B cell (primary cell): ENCODE data around the gene MYLK2. TPM values are rescaled to one million over a fixed set of nuclear protein-coding genes. Genes with fewer than 3 reads are reported as not detected.

ENCODE experiments used
- ATAC-seq: fragments of 200-7000 bp; cut with Tn5 transposase; one replicate; pipeline ENCODE4 v1.10.0; 2021; ENCODE audit warnings: low read depth, mild to moderate bottlenecking, moderate number of reproducible peaks, moderate library complexity
- CTCF ChIA-PET: fragments of 350-600 bp; sonication (Branson Sonifier 250); formaldehyde crosslinking; loops from one replicate; lab custom pipeline; 2021; ENCODE audit warnings: antibody characterized with exemption, inconsistent platforms; lab: Charles Lee
- POLR2A ChIA-PET: fragments of 350-600 bp; sonication (Branson Sonifier 250); formaldehyde crosslinking; loops from one replicate; lab custom pipeline; 2021; ENCODE audit warnings: antibody characterized with exemption; lab: Charles Lee
- DNase-seq: peaks from one replicate; pipeline ENCODE4 v3.0.0; 2013
- H2AFZ ChIP-seq: 2 replicates; pipeline ENCODE4 v1.6.1; 2012; ENCODE audit warnings: mild to moderate bottlenecking, low read depth, low read length; ENCODE audit not compliant: insufficient read depth, poor library complexity, severe bottlenecking
- H3K27ac ChIP-seq, 2 donors: 1 replicate in 1 of 2; 2 replicates in 1 of 2; pipeline ENCODE4 v1.5.1; 2012 to 2013; ENCODE audit warnings: low read length in 2 of 2, mild to moderate bottlenecking in 2 of 2, moderate library complexity in 1 of 2
- H3K27me3 ChIP-seq, 4 experiments: fragments of 200-600 bp in 1 of 4; sonication (generic) in 1 of 4; replicated peaks in 1 of 4; 1 replicate in 2 of 4; 2 replicates in 2 of 4; pipeline versions ENCODE4 v1.6.1 to v1.7.0; 2013 to 2016; ENCODE audit warnings: low read length in 3 of 4, mild to moderate bottlenecking in 2 of 4, mixed read lengths in 1 of 4, moderate library complexity in 1 of 4; ENCODE audit not compliant: insufficient read depth in 4 of 4, control insufficient read depth in 3 of 4; ENCODE audit errors: control extremely low read depth in 1 of 4
- H3K36me3 ChIP-seq, 2 experiments: replicated peaks in 1 of 2; 1 replicate in 1 of 2; 2 replicates in 1 of 2; pipeline versions ENCODE4 v1.6.1 to v1.7.1; 2013; ENCODE audit warnings: low read length in 1 of 2; ENCODE audit not compliant: insufficient read depth in 2 of 2, control insufficient read depth in 1 of 2; ENCODE audit errors: control extremely low read depth in 1 of 2, extremely low read depth in 1 of 2
- H3K4me1 ChIP-seq, 2 donors: fragments of 200-600 bp in 1 of 2; sonication (generic) in 1 of 2; 1 replicate in 1 of 2; 2 replicates in 1 of 2; pipeline versions ENCODE4 v1.5.1 to v1.6.1; 2013 to 2017; ENCODE audit warnings: low read length in 2 of 2; ENCODE audit not compliant: control insufficient read depth in 2 of 2, insufficient read depth in 2 of 2
- H3K4me2 ChIP-seq: replicated peaks from 2 replicates; pipeline ENCODE3; 2012; ENCODE audit warnings: mild to moderate bottlenecking, low read depth, low read length; ENCODE audit not compliant: poor library complexity, severe bottlenecking
- H3K4me3 ChIP-seq, 5 experiments: fragments of 200-600 bp in 1 of 5; sonication (generic) in 1 of 5; 1 replicate in 3 of 5; 2 replicates in 2 of 5; pipeline versions ENCODE4 v1.5.1 to v1.7.0; 2011 to 2016; ENCODE audit warnings: low read length in 4 of 5, mild to moderate bottlenecking in 4 of 5, low read depth in 2 of 5, control low read depth in 1 of 5, moderate library complexity in 1 of 5; ENCODE audit not compliant: insufficient read depth in 1 of 5; ENCODE audit errors: control extremely low read depth in 1 of 5, extremely low read depth in 1 of 5
- H3K79me2 ChIP-seq: fragments of 200-600 bp; sonication (generic); one replicate; pipeline ENCODE4 v1.6.0; 2016; ENCODE audit warnings: low read length; ENCODE audit not compliant: control insufficient read depth, insufficient read depth
- H3K9ac ChIP-seq: fragments of 200-600 bp; sonication (generic); 2 replicates; pipeline ENCODE4 v1.6.1; 2017; ENCODE audit warnings: mild to moderate bottlenecking, low read length, moderate library complexity
- H3K9me3 ChIP-seq, 3 donors: one replicate each; pipeline versions ENCODE4 v1.6.1 to v1.7.1; 2013; ENCODE audit warnings: low read length in 2 of 3; ENCODE audit not compliant: control insufficient read depth in 2 of 3, insufficient read depth in 1 of 3; ENCODE audit errors: control extremely low read depth in 1 of 3
- H4K20me1 ChIP-seq: 2 replicates; pipeline ENCODE4 v1.6.0; 2012; ENCODE audit warnings: mild to moderate bottlenecking, low read length; ENCODE audit not compliant: insufficient read depth, control insufficient read depth, poor library complexity, severe bottlenecking
- H3K27ac Mint-ChIP-seq: one replicate; pipeline ENCODE4 v1.8.0; 2021; ENCODE audit warnings: mixed read lengths
- H3K27me3 Mint-ChIP-seq: one replicate; pipeline ENCODE4 v1.8.0; 2021; ENCODE audit warnings: mixed read lengths
- H3K4me1 Mint-ChIP-seq: one replicate; pipeline ENCODE4 v1.8.0; 2021; ENCODE audit warnings: mixed read lengths
- H3K4me3 Mint-ChIP-seq: one replicate; pipeline ENCODE4 v1.8.0; 2021; ENCODE audit warnings: mixed read lengths
- H3K9me3 Mint-ChIP-seq: one replicate; pipeline ENCODE4 v1.8.0; 2022; ENCODE audit warnings: mixed read lengths; ENCODE audit not compliant: insufficient read depth
- CTCF ChIP-seq: fragments of 200-600 bp; IDR thresholded peaks from one replicate; pipeline ENCODE4 v1.8.0; 2022; ENCODE audit warnings: antibody characterized with exemption, mild to moderate bottlenecking
- EZH2 ChIP-seq: IDR thresholded peaks from 2 replicates; pipeline ENCODE4 v1.6.1; 2012; ENCODE audit warnings: borderline replicate concordance, low read depth, mild to moderate bottlenecking, moderate library complexity, low read length; ENCODE audit not compliant: insufficient read depth, poor library complexity, severe bottlenecking
- WGBS: methylation state at CpG from one replicate; pipeline ENCODE4 v1.1.5; 2013; ENCODE audit warnings: missing lambda C conversion rate; ENCODE audit not compliant: insufficient coverage; 5-methylcytosine and 5-hydroxymethylcytosine counted together
- intact Hi-C: fragments of 100-400 bp; cut with micrococcal nuclease; formaldehyde crosslinking; loops from one replicate; pipeline ENCODE4 v1.10.0; 2022
- polyA plus RNA-seq: library from polyadenylated mRNA; depleted of rRNA; stranded (reverse); fragments of >200 nt; gene quantifications from 2 replicates; pipeline ENCODE4 v1.2.3, GENCODE V29; 2012
- total RNA-seq, 2 donors: library from RNA; stranded (reverse); fragments of 120-200 nt in 1 of 2; gene quantifications; 1 replicate in 1 of 2; 2 replicates in 1 of 2; pipeline versions ENCODE4 v1.2.3 to v1.2.4, GENCODE V29; 2013 to 2022

Gene MYLK2
- total and polyA plus RNA-seq, 2 donors (not counting 1 experiment from before 2014, with no cell fraction given), result not detected

DNA sequence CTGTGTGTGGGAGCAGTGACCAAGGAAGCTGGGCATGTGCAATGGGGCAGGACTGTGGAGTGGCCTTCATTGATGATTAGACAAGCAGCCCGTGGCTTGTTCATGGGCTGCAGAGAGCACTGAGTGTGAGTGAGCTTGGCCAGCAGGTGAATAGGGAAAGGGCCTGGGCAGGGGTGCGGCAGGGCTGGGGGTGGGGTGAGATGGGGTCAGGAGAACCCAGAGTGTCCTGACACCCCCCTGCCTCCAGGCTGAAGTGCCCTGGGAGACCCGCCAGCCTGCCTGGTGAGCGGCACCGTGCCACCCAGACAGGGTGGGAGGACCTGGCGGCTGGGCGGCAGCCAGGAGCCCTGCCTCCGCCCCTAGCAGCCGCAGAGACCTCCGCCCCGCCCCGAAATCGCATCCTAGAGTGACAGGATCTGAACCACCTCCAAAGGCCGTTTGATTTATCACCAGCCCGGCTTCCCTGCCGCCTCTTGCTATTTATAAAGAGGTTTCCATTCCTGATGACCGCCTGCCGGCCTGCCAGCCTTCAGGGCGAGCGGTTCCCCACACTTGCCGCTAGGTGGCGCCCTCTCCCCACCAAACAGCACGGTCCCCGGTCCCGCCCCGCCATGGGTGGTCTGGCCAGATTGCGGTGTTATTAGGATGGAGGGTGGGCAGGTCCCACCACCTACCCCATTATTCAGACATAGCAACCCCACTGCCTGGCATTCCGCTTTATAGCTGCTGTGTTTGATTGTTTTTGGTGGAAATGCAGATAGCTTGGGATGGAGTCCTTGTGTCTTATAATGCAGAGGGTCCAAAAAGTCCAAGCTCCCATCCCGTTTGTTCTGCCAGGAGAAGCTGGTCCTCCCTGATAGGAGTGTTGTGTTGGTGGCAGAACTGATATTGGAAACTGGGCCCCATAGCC lies 3.5 kb downstream of the MYLK2 start:
- Mint-ChIP-seq H3K27ac (no peak overlapping the region), H3K4me1 (peaks cover 8% of the 10 kb centered on the region), H3K27me3 (peaks cover 8% of the 10 kb centered on the region), H3K9me3 (no peaks in the 10 kb centered on the region), H3K4me3 (peak overlapping the region; percentile 27)
- ChIA-PET CTCF (interaction anchor here (0.5 to 6.0 kb wide), 31 partner anchors 9 to 956 kb away, joined by 3 to 54 read pairs (median 4); partner anchors contain the start of gene PDRG1), POLR2A (no interaction called here)
- Histone ChIP-seq H3K36me3 (no peaks in the 10 kb centered on the region), H3K79me2 (no peaks in the 10 kb centered on the region), H3K4me2 (peak overlapping the region; percentile 56), H3K9ac (no peak overlapping the region), H3K27me3 (peaks cover 0 to 9% (median 0%) of the 10 kb centered on the region in 4 experiments), H3K27ac (no peak overlapping the region), H4K20me1 (no peaks in the 10 kb centered on the region), H3K4me1 (peaks cover 6 to 8% of the 10 kb centered on the region in 2 donors), H3K9me3 (no peaks in the 10 kb centered on the region), H2AFZ (peak overlapping the region; percentile 62), H3K4me3 (no peak overlapping the region)
- ATAC-seq (peak; percentile 93), DNase-seq (peak; percentile 82)
- TF ChIP-seq EZH2, result no peak
- peak; percentile 99 for TF ChIP-seq CTCF
- 10% methylated on average over 20 of the region's 29 CpGs for WGBS
- intact Hi-C loops, result loop anchor here (1.0 kb wide), 4 partner anchors 24 to 270 kb away; partner anchors contain the start of gene PDRG1
